ENCODE measurements around the gene ANK3.
A peak's percentile ranks its signal among the peaks of the same experiment; 100 is the strongest.

ANK3 gene

GRCh38 chr10:60420991-60421894, 31.6 kb upstream of the ANK3 start:
- Mint-ChIP-seq H3K27ac (no peak overlapping the region), H3K27me3 (no peaks in the 10 kb centered on the region), H3K9me3 (no peaks in the 10 kb centered on the region), H3K4me1 (peaks cover 12% of the 10 kb centered on the region), H3K4me3 (no peak overlapping the region), H3K36me3 (peaks cover 4% of the 10 kb centered on the region)
- ATAC-seq, result no peak

- no peaks in the 10 kb centered on the region for H3K36me3 Mint-ChIP-seq
- H3K4me1 Mint-ChIP-seq, result no peaks in the 10 kb centered on the region
- H3K27ac Mint-ChIP-seq, result no peak overlapping the region
- ATAC-seq, result no peak
- no peak overlapping the region for H3K4me3 Mint-ChIP-seq
- no peaks in the 10 kb centered on the region for H3K9me3 Mint-ChIP-seq
- no peaks in the 10 kb centered on the region for H3K27me3 Mint-ChIP-seq
These were observed 29.6 kb upstream of the ANK3 start for GRCh38 chr10:60419249-60419648.

- ATAC-seq, result peak; percentile 43
- Mint-ChIP-seq H3K4me3 (no peak overlapping the region), H3K9me3 (no peaks in the 10 kb centered on the region), H3K36me3 (no peaks in the 10 kb centered on the region), H3K4me1 (no peaks in the 10 kb centered on the region), H3K27ac (no peak overlapping the region), H3K27me3 (no peaks in the 10 kb centered on the region)
These were observed 28.2 kb upstream of the ANK3 start for GRCh38 chr10:60417901-60418300.

- no peak overlapping the region for H3K27ac Mint-ChIP-seq
These were observed 27.3 kb upstream of the ANK3 start for GRCh38 chr10:60417024-60417423.

GRCh38 chr10:60414877-60415585, 25.4 kb upstream of the ANK3 start:
- Mint-ChIP-seq H3K36me3 (peaks cover 11% of the 10 kb centered on the region), H3K4me1 (no peaks in the 10 kb centered on the region), H3K4me3 (no peak overlapping the region), H3K9me3 (no peaks in the 10 kb centered on the region), H3K27me3 (no peaks in the 10 kb centered on the region), H3K27ac (no peak overlapping the region)
- no peak for ATAC-seq

More at GRCh38 chr10:60417024-60417423, 27.3 kb upstream of the ANK3 start:
- no peak for ATAC-seq
- Mint-ChIP-seq H3K36me3 (no peaks in the 10 kb centered on the region), H3K9me3 (no peaks in the 10 kb centered on the region), H3K4me3 (no peak overlapping the region), H3K4me1 (no peaks in the 10 kb centered on the region), H3K27me3 (no peaks in the 10 kb centered on the region)

- Mint-ChIP-seq H3K4me3 (no peak overlapping the region), H3K27me3 (no peaks in the 10 kb centered on the region), H3K27ac (no peak overlapping the region), H3K4me1 (no peaks in the 10 kb centered on the region), H3K36me3 (peaks cover 12% of the 10 kb centered on the region), H3K9me3 (no peaks in the 10 kb centered on the region)
- ATAC-seq, result no peak
These were observed 24.4 kb upstream of the ANK3 start for GRCh38 chr10:60414111-60414510.

- Mint-ChIP-seq H3K9me3 (no peaks in the 10 kb centered on the region), H3K36me3 (peaks cover 12% of the 10 kb centered on the region), H3K27ac (no peak overlapping the region), H3K4me3 (no peak overlapping the region), H3K27me3 (no peaks in the 10 kb centered on the region), H3K4me1 (no peaks in the 10 kb centered on the region)
- ATAC-seq, result no peak
These were observed 23.8 kb upstream of the ANK3 start for GRCh38 chr10:60413306-60414012.

- no peak overlapping the region for H3K27ac Mint-ChIP-seq
- no peak for ATAC-seq
- peaks cover 12% of the 10 kb centered on the region for H3K36me3 Mint-ChIP-seq
- no peaks in the 10 kb centered on the region for H3K27me3 Mint-ChIP-seq
- H3K9me3 Mint-ChIP-seq, result no peaks in the 10 kb centered on the region
- no peaks in the 10 kb centered on the region for H3K4me1 Mint-ChIP-seq
- H3K4me3 Mint-ChIP-seq, result no peak overlapping the region
These were observed 21.3 kb upstream of the ANK3 start for GRCh38 chr10:60410970-60411369.

- Mint-ChIP-seq H3K4me3 (no peak overlapping the region), H3K27me3 (no peaks in the 10 kb centered on the region), H3K36me3 (peaks cover 12% of the 10 kb centered on the region), H3K9me3 (no peaks in the 10 kb centered on the region), H3K27ac (no peak overlapping the region), H3K4me1 (no peaks in the 10 kb centered on the region)
- ATAC-seq, result no peak
These were observed 19.5 kb upstream of the ANK3 start for GRCh38 chr10:60409202-60409601.

GRCh38 chr10:60406182-60406581, 16.5 kb upstream of the ANK3 start:
- Mint-ChIP-seq H3K27ac (no peak overlapping the region), H3K36me3 (peaks cover 12% of the 10 kb centered on the region), H3K9me3 (no peaks in the 10 kb centered on the region), H3K4me3 (no peak overlapping the region), H3K4me1 (no peaks in the 10 kb centered on the region), H3K27me3 (no peaks in the 10 kb centered on the region)
- peak; percentile 8 for ATAC-seq

GRCh38 chr10:60405172-60405571, 15.5 kb upstream of the ANK3 start:
- H3K27me3 Mint-ChIP-seq, result no peaks in the 10 kb centered on the region
- H3K9me3 Mint-ChIP-seq, result no peaks in the 10 kb centered on the region
- H3K4me1 Mint-ChIP-seq, result no peaks in the 10 kb centered on the region
- no peak overlapping the region for H3K4me3 Mint-ChIP-seq
- no peak for ATAC-seq
- peaks cover 2% of the 10 kb centered on the region for H3K36me3 Mint-ChIP-seq
- no peak overlapping the region for H3K27ac Mint-ChIP-seq

GRCh38 chr10:60403168-60403873, 13.6 kb upstream of the ANK3 start:
- Mint-ChIP-seq H3K9me3 (no peaks in the 10 kb centered on the region), H3K27ac (no peak overlapping the region), H3K27me3 (no peaks in the 10 kb centered on the region), H3K4me3 (no peak overlapping the region), H3K36me3 (no peaks in the 10 kb centered on the region), H3K4me1 (no peaks in the 10 kb centered on the region)
- ATAC-seq, result no peak

GRCh38 chr10:60400366-60400765, 10.7 kb upstream of the ANK3 start:
- Mint-ChIP-seq H3K27ac (no peak overlapping the region), H3K36me3 (no peaks in the 10 kb centered on the region), H3K4me1 (peaks cover 6% of the 10 kb centered on the region), H3K4me3 (no peak overlapping the region), H3K9me3 (no peaks in the 10 kb centered on the region), H3K27me3 (no peaks in the 10 kb centered on the region)
- no peak for ATAC-seq

- H3K4me1 Mint-ChIP-seq, result peaks cover 12% of the 10 kb centered on the region
- no peak overlapping the region for H3K27ac Mint-ChIP-seq
- no peaks in the 10 kb centered on the region for H3K9me3 Mint-ChIP-seq
- no peak overlapping the region for H3K4me3 Mint-ChIP-seq
- no peaks in the 10 kb centered on the region for H3K27me3 Mint-ChIP-seq
- H3K36me3 Mint-ChIP-seq, result no peaks in the 10 kb centered on the region
- ATAC-seq, result no peak
These were observed 9.7 kb upstream of the ANK3 start for GRCh38 chr10:60399328-60399727.

- no peak overlapping the region for H3K27ac Mint-ChIP-seq
- H3K9me3 Mint-ChIP-seq, result no peaks in the 10 kb centered on the region
- H3K4me1 Mint-ChIP-seq, result peaks cover 14% of the 10 kb centered on the region
- no peaks in the 10 kb centered on the region for H3K27me3 Mint-ChIP-seq
- no peaks in the 10 kb centered on the region for H3K36me3 Mint-ChIP-seq
- H3K4me3 Mint-ChIP-seq, result no peak overlapping the region
- no peak for ATAC-seq
These were observed 8.1 kb upstream of the ANK3 start for GRCh38 chr10:60397792-60398191.

All from stimulated activated memory B cell treated with anti-CD40 and anti-IgM and Interleukin-4, amounts not matched to agents 10 μg/mL and 1 μg/mL and 100 μg/mL, for 72 hours (primary cell).